K562 (cell line): Measurements from ENCODE around the gene PHACTR3. TPM values are rescaled to one million over a fixed set of nuclear protein-coding genes. Genes with fewer than 3 reads are reported as not detected.

Experiments
- ATAC-seq: fragments of 200-7000 bp; cut with Tn5 transposase; 3 replicates; pipeline ENCODE4 v1.9.1; 2020; ENCODE audit warnings: moderate library complexity
- BruUV-seq: library from RNA; stranded (reverse); fragments of 400-500 nt; replicated peaks from 2 replicates; lab custom pipeline; 2021; lab: Mats Ljungman, UMichigan
- CTCF ChIA-PET: fragments of 300-600 bp; formaldehyde crosslinking; extraction: SDS; loops from one replicate; lab custom pipeline; 2021; ENCODE audit warnings: low intra/inter-chr PET ratio; lab: Yijun Ruan, JAX
- POLR2A ChIA-PET: fragments of 300-600, 350-650 bp; sonication (Branson Sonifier 250); formaldehyde crosslinking; extraction: SDS; loops from one replicate; lab custom pipeline; 2021; ENCODE audit warnings: antibody characterized with exemption, inconsistent platforms; lab: Yijun Ruan, JAX
- DNase-seq, 4 experiments: peaks; one replicate each; pipeline versions ENCODE4 v3.0.0 to v3.0.0-alpha.2; 2011 to 2018; ENCODE audit warnings: low spot score in 3 of 4, mixed read lengths in 3 of 4; ENCODE audit errors: extremely low read depth in 1 of 4
- FAIRE-seq: peaks from 2 replicates; lab custom pipeline; 2011; peaks lifted over from hg19 to GRCh38; lab: Jason Lieb, UNC
- H2AFZ ChIP-seq: 2 replicates; pipeline ENCODE4 v1.6.0; 2011; ENCODE audit warnings: low read depth, low read length, control low read depth, inconsistent platforms
- H3K27ac ChIP-seq: fragments of 200-600 bp; 3 replicates; pipeline ENCODE4 v1.8.0; 2011; ENCODE audit warnings: low read depth, mild to moderate bottlenecking, control low read depth, inconsistent platforms, low read length, moderate library complexity, mixed read lengths; ENCODE audit errors: extremely low read depth
- H3K27me3 ChIP-seq, 2 experiments: fragments of 300-600 bp in 1 of 2; 2 replicates in 1 of 2; 3 replicates in 1 of 2; pipeline versions ENCODE4 v1.6.0 to v1.8.0; 2011; ENCODE audit warnings: inconsistent platforms in 2 of 2, low read length in 2 of 2, mild to moderate bottlenecking in 1 of 2, mixed read lengths in 1 of 2, moderate library complexity in 1 of 2; ENCODE audit not compliant: control insufficient read depth in 2 of 2, insufficient read depth in 2 of 2
- H3K36me3 ChIP-seq: fragments of 300-600 bp; 3 replicates; pipeline ENCODE4 v1.8.0; 2011; ENCODE audit warnings: mild to moderate bottlenecking, low read length, inconsistent platforms; ENCODE audit not compliant: control insufficient read depth, insufficient read depth
- H3K4me1 ChIP-seq, 2 experiments: fragments of 200-600 bp in 1 of 2; replicated peaks in 1 of 2; 2 replicates in 1 of 2; 3 replicates in 1 of 2; pipeline versions ENCODE4 v1.5.1 to v1.8.0; 2011; ENCODE audit warnings: inconsistent platforms in 2 of 2, low read length in 2 of 2, mild to moderate bottlenecking in 1 of 2, mixed read lengths in 1 of 2, moderate library complexity in 1 of 2; ENCODE audit not compliant: control insufficient read depth in 2 of 2, insufficient read depth in 2 of 2
- H3K4me2 ChIP-seq: 2 replicates; pipeline ENCODE4 v1.6.1; 2011; ENCODE audit warnings: low read length, control low read depth, inconsistent platforms, mixed read lengths; ENCODE audit not compliant: insufficient read depth
- H3K4me3 ChIP-seq: fragments of 200-600 bp; sonication (generic), shearing (Covaris generic); 2 replicates; pipeline ENCODE4 v1.5.1; 2016; ENCODE audit warnings: control low read depth, inconsistent platforms
- H3K79me2 ChIP-seq: fragments of 200-600 bp; 3 replicates; pipeline ENCODE4 v1.8.0; 2011; ENCODE audit warnings: low read length, inconsistent platforms; ENCODE audit not compliant: control insufficient read depth, insufficient read depth
- H3K9ac ChIP-seq, 2 experiments: 2 replicates each; pipeline versions ENCODE4 v1.6.0 to v1.6.1; 2011; ENCODE audit warnings: low read depth in 2 of 2, low read length in 2 of 2, control low read depth in 1 of 2, inconsistent platforms in 1 of 2, mild to moderate bottlenecking in 1 of 2, mixed read lengths in 1 of 2; ENCODE audit not compliant: insufficient read depth in 1 of 2
- H3K9me1 ChIP-seq: one replicate; pipeline ENCODE4 v1.6.0; 2011; ENCODE audit warnings: inconsistent platforms, mild to moderate bottlenecking, low read length, moderate library complexity; ENCODE audit not compliant: control insufficient read depth, insufficient read depth
- H3K9me3 ChIP-seq: replicated peaks from 2 replicates; pipeline ENCODE4 v1.5.1; 2011; ENCODE audit warnings: low read depth, low read length, inconsistent platforms; ENCODE audit not compliant: control insufficient read depth, insufficient read depth
- H4K20me1 ChIP-seq: replicated peaks from 2 replicates; pipeline ENCODE4 v1.6.1; 2011; ENCODE audit warnings: low read length, inconsistent platforms, mixed read lengths; ENCODE audit not compliant: control insufficient read depth, insufficient read depth
- ELF1 ChIP-seq: fragments of 200-800 bp; sonication (Bioruptor generic); IDR thresholded peaks from 2 replicates; pipeline ENCODE4 v1.6.1; 2016; ENCODE audit warnings: missing genetic modification characterization, missing compliant biosample characterization
- FOXP4 ChIP-seq: sonication (generic); formaldehyde crosslinking; IDR thresholded peaks from 2 replicates; pipeline ENCODE4 v1.8.0; 2022; ENCODE audit warnings: mild to moderate bottlenecking, missing genetic modification reagents, borderline replicate concordance
- HIVEP1 ChIP-seq: fragments of 250-450 bp; sonication (Bioruptor Pico); IDR thresholded peaks from 2 replicates; pipeline ENCODE4 v1.4.0; 2020; ENCODE audit warnings: mild to moderate bottlenecking
- MTA1 ChIP-seq: fragments of 450-650 bp; IDR thresholded peaks from 2 replicates; pipeline ENCODE4 v1.6.1; 2017; ENCODE audit warnings: borderline replicate concordance
- NCOA6 ChIP-seq: fragments of 450-650 bp; IDR thresholded peaks from 2 replicates; pipeline ENCODE4 v1.6.1; 2017; ENCODE audit warnings: mild to moderate bottlenecking
- NR2C2 ChIP-seq, 2 experiments: fragments of 200-800 bp in 1 of 2; sonication (Bioruptor generic) in 1 of 2; sonication (generic) in 1 of 2; formaldehyde crosslinking in 1 of 2; IDR thresholded peaks; 2 replicates each; pipeline versions ENCODE4 v1.6.1 to v1.8.0; 2016 to 2022; ENCODE audit warnings: mild to moderate bottlenecking in 1 of 2, missing compliant biosample characterization in 1 of 2, missing genetic modification characterization in 1 of 2, missing genetic modification reagents in 1 of 2
- SNIP1 ChIP-seq: fragments of 450-650 bp; IDR thresholded peaks from 2 replicates; pipeline ENCODE4 v1.7.1; 2017; ENCODE audit warnings: low read depth, mild to moderate bottlenecking
- SRSF1 ChIP-seq: fragments of 200-400 bp; formaldehyde crosslinking; IDR thresholded peaks from 2 replicates; pipeline ENCODE4 v1.6.1; 2017; ENCODE audit warnings: mild to moderate bottlenecking, low read depth, low read length, moderate library complexity
- STAG1 ChIP-seq: sonication (generic); formaldehyde crosslinking; IDR thresholded peaks from 2 replicates; pipeline ENCODE4 v1.5.0; 2020; ENCODE audit warnings: missing genetic modification reagents, borderline replicate concordance
- ZNF212 ChIP-seq: fragments of 450-650 bp; formaldehyde crosslinking; IDR thresholded peaks from 2 replicates; pipeline ENCODE4 v1.4.0; 2020; ENCODE audit warnings: mild to moderate bottlenecking
- ZNF311 ChIP-seq: fragments of 250-450 bp; sonication (Bioruptor Pico); IDR thresholded peaks from 2 replicates; pipeline ENCODE4 v1.4.0; 2020; ENCODE audit warnings: mild to moderate bottlenecking, moderate library complexity
- ZNF639 ChIP-seq, 2 experiments: fragments of 200-800 bp in 1 of 2; sonication (Bioruptor generic) in 1 of 2; sonication (generic) in 1 of 2; formaldehyde crosslinking in 1 of 2; IDR thresholded peaks in 1 of 2; conservative IDR thresholded peaks in 1 of 2; 2 replicates each; pipeline versions ENCODE4 v1.5.0 to v1.6.1; 2016 to 2020; ENCODE audit warnings: missing compliant biosample characterization in 1 of 2, missing genetic modification characterization in 1 of 2, missing genetic modification reagents in 1 of 2
- ZSCAN29 ChIP-seq: fragments of 450-650 bp; IDR thresholded peaks from 2 replicates; pipeline ENCODE4 v1.6.1; 2017
- ZZZ3 ChIP-seq: fragments of 450-650 bp; IDR thresholded peaks from 2 replicates; pipeline ENCODE4 v1.6.1; 2016; ENCODE audit warnings: antibody characterized with exemption, mild to moderate bottlenecking, moderate library complexity
- WGBS: fragments of 100-300 bp; shearing (Covaris generic); methylation state at CpG from one replicate; pipeline ENCODE4 v1.1.6; 2016; ENCODE audit warnings: low coverage, mixed read lengths; ENCODE audit not compliant: insufficient coverage; ENCODE audit errors: missing lambda C conversion rate; 5-methylcytosine and 5-hydroxymethylcytosine counted together
- in situ Hi-C: fragments of 300-500 bp; cut with MboI; formaldehyde crosslinking; loops from 4 replicates; pipeline ENCODE4 v1.15.0; 2018; ENCODE audit warnings: inconsistent platforms, mixed read lengths
- intact Hi-C: fragments of 100-400 bp; cut with micrococcal nuclease; formaldehyde crosslinking; loops from 2 replicates; pipeline ENCODE4 v1.14.2; 2022
- polyA plus RNA-seq, 8 experiments: library from polyadenylated mRNA; depleted of rRNA in 4 of 8; stranded (reverse) in 5 of 8; unstranded in 3 of 8; fragments of >200 nt; fragmentation: Nextera tagmentation in 2 of 8; fragmentation: Illumina TruSeq in 1 of 8; extraction: Ambion mirVana in 2 of 8; extraction: Trizol in 1 of 8; gene quantifications; 2 replicates each; pipeline versions ENCODE4 v1.2.1 to v1.2.3, GENCODE V29; 2011 to 2014; ENCODE audit warnings: inconsistent platforms in 1 of 8, missing spikeins in 1 of 8
- total RNA-seq, 7 experiments: library from RNA; depleted of rRNA in 6 of 7; stranded (reverse); fragments of >200 nt in 6 of 7; fragmentation: Illumina TruSeq in 2 of 7; extraction: Trizol in 2 of 7; gene quantifications; 2 replicates each; pipeline versions ENCODE4 v1.2.1 to v1.2.3, GENCODE V29; 2011 to 2021; ENCODE audit warnings: low replicate concordance in 1 of 7

Gene PHACTR3
- total and polyA plus RNA-seq, 9 of the 15 experiments (the other 6 are each of a cell fraction or from before 2014, with no cell fraction given): not detected

- in situ Hi-C loops (no loop called here), intact Hi-C loops (no loop called here)
- Histone ChIP-seq H3K9me3 (no peaks in the 10 kb centered on the region), H3K4me1 (no peaks in the 10 kb centered on the region), H2AFZ (no peak overlapping the region), H3K36me3 (no peaks in the 10 kb centered on the region), H4K20me1 (no peaks in the 10 kb centered on the region; the same call in 1 of the 2 replicates), H3K9ac (no peak overlapping the region), H3K4me2 (no peak overlapping the region), H3K9me1 (no peaks in the 10 kb centered on the region), H3K27me3 (peaks cover 0 to 14% of the 10 kb centered on the region in 2 experiments; a peak in 2 of 5 replicates), H3K79me2 (no peaks in the 10 kb centered on the region), H3K27ac (no peak overlapping the region), H3K4me3 (no peak overlapping the region)
- no peak for FAIRE-seq
- ChIA-PET POLR2A (no interaction called here), CTCF (no interaction called here)
- ATAC-seq: no peak
- no peak for DNase-seq
- 0% methylated on average over 9 of the region's 9 CpGs for WGBS
- no TSS peak for BruUV-seq
- no peak for TF ChIP-seq ELF1 (tag)
- TF ChIP-seq ZZZ3: no peak
- no peak for TF ChIP-seq ZSCAN29
- no peak for TF ChIP-seq SNIP1
- no peak for TF ChIP-seq FOXP4 (CRISPR knock-in tag)
- TF ChIP-seq HIVEP1 (CRISPR knock-in tag): no peak
- no peak for TF ChIP-seq ZNF212 (CRISPR knock-in tag)
- TF ChIP-seq NCOA6: no peak
- TF ChIP-seq SRSF1: no peak
- TF ChIP-seq NR2C2 (CRISPR knock-in tag; IDR thresholded peaks at IDR 0.05): no peak
- no peak for TF ChIP-seq NR2C2 (tag; IDR thresholded peaks at IDR 0.05)
- no peak for TF ChIP-seq ZNF311 (CRISPR knock-in tag)
- TF ChIP-seq STAG1 (CRISPR knock-in tag): no peak
- TF ChIP-seq ZNF639 (CRISPR knock-in tag; conservative IDR thresholded peaks at IDR 0.05 in 1 of 2, IDR thresholded peaks at IDR 0.05 in 1 of 2): no peak
- no peak for TF ChIP-seq MTA1
These were observed 19.2 kb downstream of the PHACTR3 start for GRCh38 chr20:59623583-59623982.
